ENCODE results near the gene HSD17B7. TPM values are rescaled to one million over a fixed set of nuclear protein-coding genes. Genes with fewer than 3 reads are reported as not detected.
"Not testable (repeated sequence)": the region's sequence is repeated elsewhere in the genome, so short reads cannot be mapped to it uniquely, and the experiment has no call there.

HSD17B7 gene
- total and polyA plus RNA-seq, 9 of the 15 experiments (the other 6 are each of a cell fraction or from before 2014, with no cell fraction given) = 12.7 to 48.7 (median 21.3) TPM

GRCh38 chr1:162790303-162790984, at the start of gene HSD17B7 (continued):
- TF ChIP-seq MNT (conservative IDR thresholded peaks at IDR 0.05) (peak in 1 of 2 experiments; percentile 29; a peak in 1 of 4 replicates), PHF8 (IDR thresholded peaks at IDR 0.05; ENCODE audit: borderline replicate concordance, low read length) (peak; percentile 43; the same call in 1 of the 2 replicates), CTCFL (IDR thresholded peaks at IDR 0.05; ENCODE audit: borderline replicate concordance, insufficient read depth, low read depth, low read length, poor library complexity, severe bottlenecking) (peak; percentile 24), DPF2 (IDR thresholded peaks at IDR 0.05) (0 out of 2 replicates have a peak, but pooled peaks have one; percentile 26), MYC (CRISPR knock-in tag; IDR thresholded peaks at IDR 0.05; ENCODE audit: borderline replicate concordance, low read depth) (0 out of 2 replicates have a peak, but pooled peaks have one; percentile 22), NRF1 (conservative IDR thresholded peaks at IDR 0.05 in 1 of 2, IDR thresholded peaks at IDR 0.05 in 1 of 2) (peak; percentile 73 to 78), MEIS2 (IDR thresholded peaks at IDR 0.05; ENCODE audit: partially characterized antibody) (peak; percentile 68), RBFOX2 (IDR thresholded peaks at IDR 0.05; ENCODE audit: low read depth, low read length) (peak; percentile 67), TFAP4 (CRISPR knock-in tag; IDR thresholded peaks at IDR 0.05; ENCODE audit: borderline replicate concordance) (peak; percentile 65; the same call in 1 of the 2 replicates), MTA3 (IDR thresholded peaks at IDR 0.05; ENCODE audit: borderline replicate concordance) (0 out of 2 replicates have a peak, but pooled peaks have one; percentile 58), L3MBTL2 (IDR thresholded peaks at IDR 0.05) (0 out of 2 replicates have a peak, but pooled peaks have one; percentile 36), ZFX (CRISPR knock-in tag; IDR thresholded peaks at IDR 0.05) (peak; percentile 67), ATF1 (tag; IDR thresholded peaks at IDR 0.05) (peak; percentile 87), HNRNPLL (IDR thresholded peaks at IDR 0.05; ENCODE audit: low read depth, low read length, poor library complexity, severe bottlenecking) (peak; percentile 71), CXXC5 (CRISPR knock-in tag; IDR thresholded peaks at IDR 0.05) (peak; percentile 77), ATF7 (IDR thresholded peaks at IDR 0.05) (peak; percentile 83; the same call in 1 of the 2 replicates), SP1 (CRISPR knock-in tag; IDR thresholded peaks at IDR 0.05) (peak; percentile 59; the same call in 1 of the 2 replicates)
- TF ChIP-seq, protein P1, sequence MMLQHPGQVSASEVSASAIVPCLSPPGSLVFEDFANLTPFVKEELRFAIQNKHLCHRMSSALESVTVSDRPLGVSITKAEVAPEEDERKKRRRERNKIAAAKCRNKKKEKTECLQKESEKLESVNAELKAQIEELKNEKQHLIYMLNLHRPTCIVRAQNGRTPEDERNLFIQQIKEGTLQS (IDR thresholded peaks at IDR 0.05) = peak; percentile 95
- TF ChIP-seq, protein P1 (CRISPR knock-in tag; conservative IDR thresholded peaks at IDR 0.05) = 0 out of 2 replicates have a peak, but pooled peaks have one; percentile 12
- TF ChIP-seq MYC (IDR thresholded peaks at IDR 0.05; ENCODE audit: low read depth, low read length); ATF1 (CRISPR knock-in tag; IDR thresholded peaks at IDR 0.05): not testable (repeated sequence)

Measured in K562 (cell line).